HepG2 (cell line): ENCODE data around the gene ARID5B. TPM values are rescaled to one million over a fixed set of nuclear protein-coding genes. Genes with fewer than 3 reads are reported as not detected.

Experiments used
- HNRNPH1 ChIP-seq: fragments of 200-400 bp; formaldehyde crosslinking; optimal IDR thresholded peaks from 2 replicates; pipeline ENCODE3; 2017; ENCODE audit warnings: mild to moderate bottlenecking, low read depth, low read length
- HNRNPK ChIP-seq: fragments of 200-400 bp; formaldehyde crosslinking; IDR thresholded peaks from 2 replicates; pipeline ENCODE4 v1.6.1; 2018; ENCODE audit warnings: low read length, low read depth, moderate library complexity, mild to moderate bottlenecking; ENCODE audit not compliant: poor library complexity, severe bottlenecking
- KMT2A ChIP-seq: sonication (generic); formaldehyde crosslinking; IDR thresholded peaks from 2 replicates; pipeline ENCODE4 v1.4.0; 2020; ENCODE audit warnings: missing genetic modification reagents
- PATZ1 ChIP-seq: sonication (generic); formaldehyde crosslinking; IDR thresholded peaks from 2 replicates; pipeline ENCODE4 v1.4.0; 2020; ENCODE audit warnings: missing genetic modification reagents
- PTBP1 ChIP-seq: fragments of 200-400 bp; formaldehyde crosslinking; IDR thresholded peaks from 2 replicates; pipeline ENCODE4 v1.6.1; 2018; ENCODE audit warnings: low read length, low read depth; ENCODE audit not compliant: poor library complexity, severe bottlenecking
- SIX1 ChIP-seq: sonication (generic); formaldehyde crosslinking; IDR thresholded peaks from 2 replicates; pipeline ENCODE4 v1.4.0; 2020; ENCODE audit warnings: missing genetic modification reagents, borderline replicate concordance
- SP5 ChIP-seq: IDR thresholded peaks from 2 replicates; pipeline ENCODE4 v1.6.1; 2016; ENCODE audit warnings: low read depth, borderline replicate concordance
- polyA plus RNA-seq, 8 experiments: library from polyadenylated mRNA; depleted of rRNA in 3 of 8; stranded (reverse) in 7 of 8; unstranded in 1 of 8; fragments of >200 nt; fragmentation: Illumina TruSeq in 4 of 8; extraction: Trizol in 4 of 8; gene quantifications; 2 replicates each; pipeline versions ENCODE4 v1.2.1 to v1.2.3, GENCODE V29; 2011 to 2016; ENCODE audit warnings: low read depth in 4 of 8, missing spikeins in 1 of 8, mixed read lengths in 1 of 8; ENCODE audit not compliant: insufficient read depth in 1 of 8
- total RNA-seq, 5 experiments: library from RNA; depleted of rRNA; stranded (reverse); fragments of >200 nt; fragmentation: Illumina TruSeq; extraction: Trizol; gene quantifications; 2 replicates each; pipeline ENCODE4 v1.2.3, GENCODE V29; 2016; ENCODE audit warnings: low read depth in 1 of 5
- TF ChIP-seq, protein P1 (sequence below): sonication (generic); formaldehyde crosslinking; IDR thresholded peaks from 2 replicates; pipeline ENCODE4 v1.5.0; 2020; ENCODE audit warnings: missing genetic modification reagents
- TF ChIP-seq, protein P2 (sequence below): sonication (generic); formaldehyde crosslinking; IDR thresholded peaks from 2 replicates; pipeline ENCODE4 v1.8.0; 2022; ENCODE audit warnings: mild to moderate bottlenecking, missing genetic modification reagents, moderate library complexity

ARID5B gene
- total and polyA plus RNA-seq, 2 of the 13 experiments (the other 11 are each of a cell fraction or from before 2014, with no cell fraction given) = 6.2 to 21.1 TPM

- TF ChIP-seq, protein P1, sequence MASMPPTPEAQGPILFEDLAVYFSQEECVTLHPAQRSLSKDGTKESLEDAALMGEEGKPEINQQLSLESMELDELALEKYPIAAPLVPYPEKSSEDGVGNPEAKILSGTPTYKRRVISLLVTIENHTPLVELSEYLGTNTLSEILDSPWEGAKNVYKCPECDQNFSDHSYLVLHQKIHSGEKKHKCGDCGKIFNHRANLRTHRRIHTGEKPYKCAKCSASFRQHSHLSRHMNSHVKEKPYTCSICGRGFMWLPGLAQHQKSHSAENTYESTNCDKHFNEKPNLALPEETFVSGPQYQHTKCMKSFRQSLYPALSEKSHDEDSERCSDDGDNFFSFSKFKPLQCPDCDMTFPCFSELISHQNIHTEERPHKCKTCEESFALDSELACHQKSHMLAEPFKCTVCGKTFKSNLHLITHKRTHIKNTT (CRISPR knock-in tag) = no peak
- TF ChIP-seq, protein P2, sequence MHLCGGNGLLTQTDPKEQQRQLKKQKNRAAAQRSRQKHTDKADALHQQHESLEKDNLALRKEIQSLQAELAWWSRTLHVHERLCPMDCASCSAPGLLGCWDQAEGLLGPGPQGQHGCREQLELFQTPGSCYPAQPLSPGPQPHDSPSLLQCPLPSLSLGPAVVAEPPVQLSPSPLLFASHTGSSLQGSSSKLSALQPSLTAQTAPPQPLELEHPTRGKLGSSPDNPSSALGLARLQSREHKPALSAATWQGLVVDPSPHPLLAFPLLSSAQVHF (CRISPR knock-in tag) = no peak
- TF ChIP-seq SIX1 (peak; percentile 69; the same call in 1 of the 2 replicates), KMT2A (CRISPR knock-in tag) (no peak), HNRNPH1 (no peak), PATZ1 (0 out of 2 replicates have a peak, but pooled peaks have one; percentile 25), PTBP1 (no peak), HNRNPK (peak; percentile 88), SP5 (CRISPR knock-in tag) (no peak)
Measured at GRCh38 chr10:61899997-61900828, 1.3 kb upstream of the ARID5B start (continued).
